K562 (cell line): Measurements from ENCODE around the gene PIM3. TPM values are rescaled to one million over a fixed set of nuclear protein-coding genes. Genes with fewer than 3 reads are reported as not detected.

ENCODE experiments used
- ATAC-seq: fragments of 200-7000 bp; cut with Tn5 transposase; 3 replicates; pipeline ENCODE4 v1.9.1; 2020; ENCODE audit warnings: moderate library complexity
- BruUV-seq: library from RNA; stranded (reverse); fragments of 400-500 nt; replicated peaks from 2 replicates; lab custom pipeline; 2021; lab: Mats Ljungman, UMichigan
- CTCF ChIA-PET: fragments of 300-600 bp; formaldehyde crosslinking; extraction: SDS; loops from one replicate; lab custom pipeline; 2021; ENCODE audit warnings: low intra/inter-chr PET ratio; lab: Yijun Ruan, JAX
- POLR2A ChIA-PET: fragments of 300-600, 350-650 bp; sonication (Branson Sonifier 250); formaldehyde crosslinking; extraction: SDS; loops from one replicate; lab custom pipeline; 2021; ENCODE audit warnings: antibody characterized with exemption, inconsistent platforms; lab: Yijun Ruan, JAX
- DNase-seq, 4 experiments: peaks; one replicate each; pipeline versions ENCODE4 v3.0.0 to v3.0.0-alpha.2; 2011 to 2018; ENCODE audit warnings: low spot score in 3 of 4, mixed read lengths in 3 of 4; ENCODE audit errors: extremely low read depth in 1 of 4
- FAIRE-seq: peaks from 2 replicates; lab custom pipeline; 2011; peaks lifted over from hg19 to GRCh38; lab: Jason Lieb, UNC
- H2AFZ ChIP-seq: 2 replicates; pipeline ENCODE4 v1.6.0; 2011; ENCODE audit warnings: low read depth, low read length, control low read depth, inconsistent platforms
- H3K27ac ChIP-seq: fragments of 200-600 bp; 3 replicates; pipeline ENCODE4 v1.8.0; 2011; ENCODE audit warnings: low read depth, mild to moderate bottlenecking, control low read depth, inconsistent platforms, low read length, moderate library complexity, mixed read lengths; ENCODE audit errors: extremely low read depth
- H3K27me3 ChIP-seq, 2 experiments: fragments of 300-600 bp in 1 of 2; 2 replicates in 1 of 2; 3 replicates in 1 of 2; pipeline versions ENCODE4 v1.6.0 to v1.8.0; 2011; ENCODE audit warnings: inconsistent platforms in 2 of 2, low read length in 2 of 2, mild to moderate bottlenecking in 1 of 2, mixed read lengths in 1 of 2, moderate library complexity in 1 of 2; ENCODE audit not compliant: control insufficient read depth in 2 of 2, insufficient read depth in 2 of 2
- H3K36me3 ChIP-seq: fragments of 300-600 bp; 3 replicates; pipeline ENCODE4 v1.8.0; 2011; ENCODE audit warnings: mild to moderate bottlenecking, low read length, inconsistent platforms; ENCODE audit not compliant: control insufficient read depth, insufficient read depth
- H3K4me1 ChIP-seq, 2 experiments: fragments of 200-600 bp in 1 of 2; replicated peaks in 1 of 2; 2 replicates in 1 of 2; 3 replicates in 1 of 2; pipeline versions ENCODE4 v1.5.1 to v1.8.0; 2011; ENCODE audit warnings: inconsistent platforms in 2 of 2, low read length in 2 of 2, mild to moderate bottlenecking in 1 of 2, mixed read lengths in 1 of 2, moderate library complexity in 1 of 2; ENCODE audit not compliant: control insufficient read depth in 2 of 2, insufficient read depth in 2 of 2
- H3K4me2 ChIP-seq: 2 replicates; pipeline ENCODE4 v1.6.1; 2011; ENCODE audit warnings: low read length, control low read depth, inconsistent platforms, mixed read lengths; ENCODE audit not compliant: insufficient read depth
- H3K4me3 ChIP-seq: fragments of 200-600 bp; sonication (generic), shearing (Covaris generic); 2 replicates; pipeline ENCODE4 v1.5.1; 2016; ENCODE audit warnings: control low read depth, inconsistent platforms
- H3K79me2 ChIP-seq: fragments of 200-600 bp; 3 replicates; pipeline ENCODE4 v1.8.0; 2011; ENCODE audit warnings: low read length, inconsistent platforms; ENCODE audit not compliant: control insufficient read depth, insufficient read depth
- H3K9ac ChIP-seq, 2 experiments: 2 replicates each; pipeline versions ENCODE4 v1.6.0 to v1.6.1; 2011; ENCODE audit warnings: low read depth in 2 of 2, low read length in 2 of 2, control low read depth in 1 of 2, inconsistent platforms in 1 of 2, mild to moderate bottlenecking in 1 of 2, mixed read lengths in 1 of 2; ENCODE audit not compliant: insufficient read depth in 1 of 2
- H3K9me1 ChIP-seq: one replicate; pipeline ENCODE4 v1.6.0; 2011; ENCODE audit warnings: inconsistent platforms, mild to moderate bottlenecking, low read length, moderate library complexity; ENCODE audit not compliant: control insufficient read depth, insufficient read depth
- H3K9me3 ChIP-seq: replicated peaks from 2 replicates; pipeline ENCODE4 v1.5.1; 2011; ENCODE audit warnings: low read depth, low read length, inconsistent platforms; ENCODE audit not compliant: control insufficient read depth, insufficient read depth
- H4K20me1 ChIP-seq: replicated peaks from 2 replicates; pipeline ENCODE4 v1.6.1; 2011; ENCODE audit warnings: low read length, inconsistent platforms, mixed read lengths; ENCODE audit not compliant: control insufficient read depth, insufficient read depth
- KAT2B ChIP-seq: IDR thresholded peaks from one replicate; pipeline ENCODE4 v1.6.1; 2012; ENCODE audit warnings: low read depth, mild to moderate bottlenecking, control low read depth, inconsistent platforms, low read length, moderate library complexity
- NFRKB ChIP-seq: fragments of 450-650 bp; IDR thresholded peaks from 2 replicates; pipeline ENCODE4 v1.6.1; 2016; ENCODE audit warnings: low read depth
- NUFIP1 ChIP-seq: fragments of 450-650 bp; IDR thresholded peaks from 2 replicates; pipeline ENCODE4 v1.6.1; 2018; ENCODE audit not compliant: partially characterized antibody
- SMARCC2 ChIP-seq: fragments of 450-650 bp; IDR thresholded peaks from 2 replicates; pipeline ENCODE4 v1.6.1; 2017; ENCODE audit warnings: antibody characterized with exemption, moderate library complexity, mild to moderate bottlenecking, low read depth
- SPI1 ChIP-seq: IDR thresholded peaks from 2 replicates; pipeline ENCODE4 v1.6.1; 2011; ENCODE audit warnings: low read depth, low read length, control low read depth, borderline replicate concordance
- WGBS: fragments of 100-300 bp; shearing (Covaris generic); methylation state at CpG from one replicate; pipeline ENCODE4 v1.1.6; 2016; ENCODE audit warnings: low coverage, mixed read lengths; ENCODE audit not compliant: insufficient coverage; ENCODE audit errors: missing lambda C conversion rate; 5-methylcytosine and 5-hydroxymethylcytosine counted together
- in situ Hi-C: fragments of 300-500 bp; cut with MboI; formaldehyde crosslinking; loops from 4 replicates; pipeline ENCODE4 v1.15.0; 2018; ENCODE audit warnings: inconsistent platforms, mixed read lengths
- intact Hi-C: fragments of 100-400 bp; cut with micrococcal nuclease; formaldehyde crosslinking; loops from 2 replicates; pipeline ENCODE4 v1.14.2; 2022
- polyA plus RNA-seq, 8 experiments: library from polyadenylated mRNA; depleted of rRNA in 4 of 8; stranded (reverse) in 5 of 8; unstranded in 3 of 8; fragments of >200 nt; fragmentation: Nextera tagmentation in 2 of 8; fragmentation: Illumina TruSeq in 1 of 8; extraction: Ambion mirVana in 2 of 8; extraction: Trizol in 1 of 8; gene quantifications; 2 replicates each; pipeline versions ENCODE4 v1.2.1 to v1.2.3, GENCODE V29; 2011 to 2014; ENCODE audit warnings: inconsistent platforms in 1 of 8, missing spikeins in 1 of 8
- total RNA-seq, 7 experiments: library from RNA; depleted of rRNA in 6 of 7; stranded (reverse); fragments of >200 nt in 6 of 7; fragmentation: Illumina TruSeq in 2 of 7; extraction: Trizol in 2 of 7; gene quantifications; 2 replicates each; pipeline versions ENCODE4 v1.2.1 to v1.2.3, GENCODE V29; 2011 to 2021; ENCODE audit warnings: low replicate concordance in 1 of 7

The PIM3 gene
- total and polyA plus RNA-seq, 9 of the 15 experiments (the other 6 are each of a cell fraction or from before 2014, with no cell fraction given), result 0.24 to 40.5 (median 5.3) TPM

GRCh38 chr22:49953027-49953679 is 7.4 kb upstream of the PIM3 start:
- no peak for FAIRE-seq
- no peaks in the 10 kb centered on the region for H3K9me1 ChIP-seq
- TF ChIP-seq SPI1 (peak; percentile 80), SMARCC2 (no peak)
- TF ChIP-seq, all 486 proteins: peak for 1
- no peak overlapping the region for H3K4me2 ChIP-seq
- in situ Hi-C loops, result no loop called here
- no peak overlapping the region for H2AFZ ChIP-seq
- 79% methylated on average over 2 of the region's 20 CpGs for WGBS
- H3K4me3 ChIP-seq, result no peak overlapping the region
- DNase-seq, result no peak
- H3K9me3 ChIP-seq, result no peaks in the 10 kb centered on the region
- H3K9ac ChIP-seq, result no peak overlapping the region
- no peak overlapping the region for H3K27ac ChIP-seq
- no peak for ATAC-seq
- ChIA-PET CTCF (no interaction called here), POLR2A (no interaction called here)
- no peaks in the 10 kb centered on the region for H4K20me1 ChIP-seq
- no TSS peak for BruUV-seq
- no peaks in the 10 kb centered on the region for H3K27me3 ChIP-seq
- peaks cover 0 to 94% of the 10 kb centered on the region in 2 experiments; a peak in 3 of 5 replicates for H3K4me1 ChIP-seq
- intact Hi-C loops, result no loop called here
- no peaks in the 10 kb centered on the region for H3K79me2 ChIP-seq
- H3K36me3 ChIP-seq, result no peaks in the 10 kb centered on the region

GRCh38 chr22:49953680-49954344 is 6.8 kb upstream of the PIM3 start:
- in situ Hi-C loops (no loop called here), intact Hi-C loops (no loop called here)
- no peak for TF ChIP-seq KAT2B
- no peak for TF ChIP-seq NUFIP1
- TF ChIP-seq NFRKB, result no peak
- peaks cover 2 to 94% of the 10 kb centered on the region in 2 experiments; a peak in 4 of 5 replicates for H3K4me1 ChIP-seq
- ChIA-PET CTCF (no interaction called here), POLR2A (no interaction called here)
- ATAC-seq, result no peak
- H2AFZ ChIP-seq, result no peak overlapping the region
- no peak overlapping the region for H3K4me2 ChIP-seq
- no TSS peak for BruUV-seq
- no peak for FAIRE-seq
- no peaks in the 10 kb centered on the region for H3K79me2 ChIP-seq
- WGBS, result 45% methylated on average over 7 of the region's 18 CpGs
- H4K20me1 ChIP-seq, result no peaks in the 10 kb centered on the region
- no peak overlapping the region for H3K27ac ChIP-seq
- no peaks in the 10 kb centered on the region for H3K27me3 ChIP-seq
- H3K9ac ChIP-seq, result 0 out of 4 replicates have a peak overlapping the region, but pooled peaks of 1 of the 2 experiments have one; percentile 32
- H3K9me1 ChIP-seq, result no peaks in the 10 kb centered on the region
- H3K36me3 ChIP-seq, result no peaks in the 10 kb centered on the region
- H3K9me3 ChIP-seq, result no peaks in the 10 kb centered on the region
- no peak for DNase-seq
- H3K4me3 ChIP-seq, result no peak overlapping the region
